ENCODE results near the gene CEBPG.

DNA sequence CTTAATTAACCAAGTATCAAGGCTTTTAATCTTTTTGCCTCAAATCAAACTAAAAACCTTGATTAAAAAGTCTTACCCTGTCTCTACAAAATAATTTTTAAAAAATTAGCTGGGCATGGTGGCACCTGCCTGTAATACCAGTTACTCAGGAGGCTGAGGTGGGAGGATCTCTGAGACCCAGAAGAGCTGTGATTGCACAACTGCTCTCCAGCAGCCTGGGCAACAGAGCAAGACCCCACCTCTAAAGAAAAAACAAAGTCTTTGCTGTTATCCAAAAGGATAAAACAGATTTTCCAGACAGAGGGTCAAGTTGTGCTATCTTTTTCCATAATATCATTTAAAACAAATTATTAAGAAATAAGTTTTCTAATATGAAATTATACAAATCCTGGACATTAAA, 26.8 kb upstream of the CEBPG start:
- TF ChIP-seq CTCF (IDR thresholded peaks at IDR 0.05) (no peak), POLR2A (IDR thresholded peaks at IDR 0.05) (no peak)
